GM21367 (cell line): ENCODE results near the gene ASTN2.
"Not testable (repeated sequence)": the region's sequence is repeated elsewhere in the genome, so short reads cannot be mapped to it uniquely, and the experiment has no call there.

Source experiments
- ATAC-seq: cut with Tn5 transposase; IDR thresholded peaks from one replicate; pipeline ENCODE4 v1.9.1; 2021; ENCODE audit not compliant: unreplicated experiment

The ASTN2 gene

GRCh38 chr9:116717150-116717549 lies 697.7 kb downstream of the ASTN2 start:
- ATAC-seq, result no peak

GRCh38 chr9:116716438-116716837 lies 698.4 kb downstream of the ASTN2 start:
- ATAC-seq, result no peak

- ATAC-seq, result no peak
Measured at GRCh38 chr9:116715751-116716150, 699.1 kb downstream of the ASTN2 start.

- ATAC-seq, result no peak
Measured at GRCh38 chr9:116713271-116713670, 701.6 kb downstream of the ASTN2 start.

- ATAC-seq, result no peak
Measured at GRCh38 chr9:116712781-116713180, 702.1 kb downstream of the ASTN2 start.

- no peak for ATAC-seq
Measured at GRCh38 chr9:116706310-116707290, 708.3 kb downstream of the ASTN2 start.

GRCh38 chr9:116705531-116705930 lies 709.3 kb downstream of the ASTN2 start:
- no peak for ATAC-seq

- no peak for ATAC-seq
Measured at GRCh38 chr9:116704470-116704869, 710.4 kb downstream of the ASTN2 start.

- no peak for ATAC-seq
Measured at GRCh38 chr9:116703634-116704033, 711.2 kb downstream of the ASTN2 start.

- ATAC-seq, result no peak
Measured at GRCh38 chr9:116701940-116702642, 712.8 kb downstream of the ASTN2 start.

- no peak for ATAC-seq
Measured at GRCh38 chr9:116700882-116701865, 713.7 kb downstream of the ASTN2 start.

GRCh38 chr9:116700279-116700678 lies 714.6 kb downstream of the ASTN2 start:
- no peak for ATAC-seq

GRCh38 chr9:116697887-116698286 lies 717.0 kb downstream of the ASTN2 start:
- no peak for ATAC-seq

- no peak for ATAC-seq
Measured at GRCh38 chr9:116697362-116697761, 717.5 kb downstream of the ASTN2 start.

GRCh38 chr9:116695438-116695837 lies 719.4 kb downstream of the ASTN2 start:
- no peak for ATAC-seq

GRCh38 chr9:116694785-116695291 lies 720.0 kb downstream of the ASTN2 start:
- ATAC-seq, result no peak

GRCh38 chr9:116693233-116693731 lies 721.6 kb downstream of the ASTN2 start:
- no peak for ATAC-seq

- ATAC-seq, result no peak
Measured at GRCh38 chr9:116692616-116693015, 722.2 kb downstream of the ASTN2 start.

- ATAC-seq, result no peak
Measured at GRCh38 chr9:116691607-116692006, 723.2 kb downstream of the ASTN2 start.

- ATAC-seq, result not testable (repeated sequence)
Measured at GRCh38 chr9:116690805-116691204, 724.1 kb downstream of the ASTN2 start.
